ENCODE results near the gene SDK2. TPM values are rescaled to one million over a fixed set of nuclear protein-coding genes. Genes with fewer than 3 reads are reported as not detected.

Gene SDK2
- total RNA-seq, 6 experiments from 2014 or later = 0.11 to 0.46 (median 0.25) TPM

GRCh38 chr17:73690676-73691075 lies 46.4 kb upstream of the SDK2 start:
- ATAC-seq = no peak
- Histone ChIP-seq H3K4me3 (no peak overlapping the region), H3K9me3 (no peaks in the 10 kb centered on the region), H3K27ac (no peak overlapping the region), H3K4me1 (no peaks in the 10 kb centered on the region), H3K27me3 (no peaks in the 10 kb centered on the region), H3K36me3 (no peaks in the 10 kb centered on the region)
- 54% methylated on average over 9 of the region's 10 CpGs for WGBS (ENCODE audit: insufficient coverage, low coverage, low lambda C conversion rate, missing lambda C conversion rate)
- intact Hi-C loops (cut with DNase I) = no loop called here
- TF ChIP-seq POLR2A (IDR thresholded peaks at IDR 0.05) = no peak
- TF ChIP-seq, protein P1, sequence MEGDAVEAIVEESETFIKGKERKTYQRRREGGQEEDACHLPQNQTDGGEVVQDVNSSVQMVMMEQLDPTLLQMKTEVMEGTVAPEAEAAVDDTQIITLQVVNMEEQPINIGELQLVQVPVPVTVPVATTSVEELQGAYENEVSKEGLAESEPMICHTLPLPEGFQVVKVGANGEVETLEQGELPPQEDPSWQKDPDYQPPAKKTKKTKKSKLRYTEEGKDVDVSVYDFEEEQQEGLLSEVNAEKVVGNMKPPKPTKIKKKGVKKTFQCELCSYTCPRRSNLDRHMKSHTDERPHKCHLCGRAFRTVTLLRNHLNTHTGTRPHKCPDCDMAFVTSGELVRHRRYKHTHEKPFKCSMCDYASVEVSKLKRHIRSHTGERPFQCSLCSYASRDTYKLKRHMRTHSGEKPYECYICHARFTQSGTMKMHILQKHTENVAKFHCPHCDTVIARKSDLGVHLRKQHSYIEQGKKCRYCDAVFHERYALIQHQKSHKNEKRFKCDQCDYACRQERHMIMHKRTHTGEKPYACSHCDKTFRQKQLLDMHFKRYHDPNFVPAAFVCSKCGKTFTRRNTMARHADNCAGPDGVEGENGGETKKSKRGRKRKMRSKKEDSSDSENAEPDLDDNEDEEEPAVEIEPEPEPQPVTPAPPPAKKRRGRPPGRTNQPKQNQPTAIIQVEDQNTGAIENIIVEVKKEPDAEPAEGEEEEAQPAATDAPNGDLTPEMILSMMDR (IDR thresholded peaks at IDR 0.05) = no peak
- DNase-seq = no peak

DNA sequence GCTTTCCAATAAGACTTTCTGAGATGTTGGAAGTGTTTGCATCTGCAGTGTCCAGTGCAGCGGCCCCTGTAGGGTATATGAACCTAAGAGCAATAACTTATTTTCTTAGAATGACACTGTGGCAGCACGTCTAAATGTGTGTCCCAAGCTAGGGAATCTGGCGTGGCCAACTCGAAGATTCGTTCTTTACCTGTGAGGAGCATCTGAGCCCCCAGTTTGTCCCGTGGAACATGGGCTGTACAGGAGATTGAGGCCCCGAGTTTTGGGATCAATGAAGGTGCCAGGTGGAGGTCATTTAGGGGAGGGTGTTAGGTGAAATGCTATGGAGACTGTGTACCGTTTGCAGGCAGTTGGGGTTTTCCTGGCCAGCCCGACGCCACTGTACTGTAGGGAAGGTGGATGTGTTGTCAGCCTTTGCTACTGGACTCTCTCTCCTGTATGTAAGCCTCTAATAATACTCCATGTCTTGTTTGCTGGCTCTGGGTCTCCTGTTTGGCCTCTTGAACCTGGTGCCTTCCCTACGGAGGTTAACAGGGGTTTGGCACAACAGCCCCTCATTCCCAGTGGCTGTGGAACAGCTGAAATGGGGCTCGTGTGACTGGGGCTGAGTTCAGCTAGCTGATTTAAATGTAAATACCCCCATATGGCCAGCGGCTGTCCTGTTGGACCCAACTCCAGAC lies 45.5 kb upstream of the SDK2 start:
- WGBS (ENCODE audit: insufficient coverage, low coverage, low lambda C conversion rate, missing lambda C conversion rate) = 71% methylated on average over 8 of the region's 13 CpGs
- TF ChIP-seq, protein P1 (IDR thresholded peaks at IDR 0.05) = no peak
- TF ChIP-seq POLR2A (IDR thresholded peaks at IDR 0.05) = no peak
- intact Hi-C loops (cut with DNase I) = no loop called here
- H3K4me1 ChIP-seq = no peaks in the 10 kb centered on the region
- no peaks in the 10 kb centered on the region for H3K9me3 ChIP-seq
- DNase-seq (no peak), ATAC-seq (no peak)
- no peaks in the 10 kb centered on the region for H3K36me3 ChIP-seq
- H3K27ac ChIP-seq = no peak overlapping the region
- H3K4me3 ChIP-seq = no peak overlapping the region
- no peaks in the 10 kb centered on the region for H3K27me3 ChIP-seq

DNA sequence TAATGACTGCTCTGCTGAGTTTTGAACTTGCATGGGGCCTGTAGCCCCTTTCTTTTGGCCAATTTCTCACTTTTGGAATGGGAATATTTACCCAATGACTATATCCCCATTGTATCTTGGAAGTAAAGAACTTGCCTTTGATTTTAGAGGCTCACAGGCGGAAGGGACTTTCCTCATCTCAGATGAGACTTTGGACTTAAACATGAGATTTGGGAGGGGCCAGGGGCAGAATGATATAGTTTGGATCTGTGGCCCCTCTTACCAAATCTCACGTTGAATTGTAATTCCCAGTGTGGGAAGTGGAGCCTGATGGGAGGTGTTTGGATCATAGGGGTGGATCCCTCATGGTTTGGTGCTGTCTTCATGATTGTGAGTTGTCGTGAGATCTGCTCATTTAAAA lies 42.7 kb upstream of the SDK2 start:
- DNase-seq (no peak), ATAC-seq (no peak)
- H3K9me3 ChIP-seq = no peaks in the 10 kb centered on the region
- H3K27ac ChIP-seq = no peak overlapping the region
- TF ChIP-seq, protein P1 (IDR thresholded peaks at IDR 0.05) = no peak
- no peaks in the 10 kb centered on the region for H3K27me3 ChIP-seq
- H3K4me3 ChIP-seq = no peak overlapping the region
- 77% methylated on average over 3 of the region's 3 CpGs for WGBS (ENCODE audit: insufficient coverage, low coverage, low lambda C conversion rate, missing lambda C conversion rate)
- no peaks in the 10 kb centered on the region for H3K36me3 ChIP-seq
- intact Hi-C loops (cut with DNase I) = no loop called here
- H3K4me1 ChIP-seq = no peaks in the 10 kb centered on the region

GRCh38 chr17:73686126-73686525 lies 41.9 kb upstream of the SDK2 start:
- Histone ChIP-seq H3K27ac (no peak overlapping the region), H3K9me3 (no peaks in the 10 kb centered on the region), H3K36me3 (no peaks in the 10 kb centered on the region), H3K27me3 (no peaks in the 10 kb centered on the region), H3K4me1 (no peaks in the 10 kb centered on the region), H3K4me3 (no peak overlapping the region)
- no peak for TF ChIP-seq POLR2A (IDR thresholded peaks at IDR 0.05)
- TF ChIP-seq, protein P1 (IDR thresholded peaks at IDR 0.05) = no peak
- ATAC-seq (no peak), DNase-seq (no peak)
- intact Hi-C loops (cut with DNase I) = no loop called here

- Histone ChIP-seq H3K9me3 (no peaks in the 10 kb centered on the region), H3K27ac (no peak overlapping the region), H3K36me3 (no peaks in the 10 kb centered on the region), H3K27me3 (no peaks in the 10 kb centered on the region), H3K4me3 (no peak overlapping the region), H3K4me1 (no peaks in the 10 kb centered on the region)
- WGBS (ENCODE audit: insufficient coverage, low coverage, low lambda C conversion rate, missing lambda C conversion rate) = 33% methylated on average over 3 of the region's 3 CpGs
- DNase-seq (no peak), ATAC-seq (no peak)
- no peak for TF ChIP-seq POLR2A (IDR thresholded peaks at IDR 0.05)
- TF ChIP-seq, protein P1 (IDR thresholded peaks at IDR 0.05) = no peak
- intact Hi-C loops (cut with DNase I) = no loop called here
These were observed 39.9 kb upstream of the SDK2 start for GRCh38 chr17:73684183-73684582.

All from right lobe of liver (tissue), 6 donors.